Type B pancreatic cell (in vitro differentiated cells): ENCODE data around the gene KRT9. TPM values are rescaled to one million over a fixed set of nuclear protein-coding genes. Genes with fewer than 3 reads are reported as not detected.
"Not testable (repeated sequence)": the region's sequence is repeated elsewhere in the genome, so short reads cannot be mapped to it uniquely, and the experiment has no call there.

ENCODE experiments used
- DNase-seq: peaks from one replicate; pipeline ENCODE4 v3.0.0; 2021; ENCODE audit warnings: mixed read lengths; ENCODE audit not compliant: unreplicated experiment; ENCODE audit errors: extremely low spot score
- H3K27ac Mint-ChIP-seq: 2 replicates; pipeline ENCODE4 v1.8.0; 2021; ENCODE audit warnings: mild to moderate bottlenecking, mixed read lengths
- H3K27me3 Mint-ChIP-seq: 2 replicates; pipeline ENCODE4 v1.8.0; 2021; ENCODE audit warnings: mixed read lengths
- H3K36me3 Mint-ChIP-seq: 2 replicates; pipeline ENCODE4 v1.8.0; 2021; ENCODE audit warnings: mixed read lengths
- H3K4me1 Mint-ChIP-seq: one replicate; pipeline ENCODE4 v1.8.0; 2021; ENCODE audit warnings: mixed read lengths; ENCODE audit not compliant: unreplicated experiment
- H3K4me3 Mint-ChIP-seq: 2 replicates; pipeline ENCODE4 v1.8.0; 2021; ENCODE audit warnings: mild to moderate bottlenecking, mixed read lengths
- H3K9me3 Mint-ChIP-seq: 2 replicates; pipeline ENCODE4 v1.8.0; 2021; ENCODE audit warnings: mixed read lengths
- total RNA-seq: library from RNA; stranded (reverse); gene quantifications from 2 replicates; pipeline ENCODE4 v1.2.1, GENCODE V29; 2021; ENCODE audit warnings: low replicate concordance
- TF ChIP-seq, protein P1 (sequence below): fragments of 200-600 bp; sonication (generic); conservative IDR thresholded peaks from 2 replicates; pipeline ENCODE4 v1.5.0; 2021; ENCODE audit warnings: antibody characterized with exemption, mild to moderate bottlenecking

The KRT9 gene
- total RNA-seq, 1 donor from 2014 or later: 0.85 TPM

- no peak for DNase-seq
- TF ChIP-seq, protein P1, sequence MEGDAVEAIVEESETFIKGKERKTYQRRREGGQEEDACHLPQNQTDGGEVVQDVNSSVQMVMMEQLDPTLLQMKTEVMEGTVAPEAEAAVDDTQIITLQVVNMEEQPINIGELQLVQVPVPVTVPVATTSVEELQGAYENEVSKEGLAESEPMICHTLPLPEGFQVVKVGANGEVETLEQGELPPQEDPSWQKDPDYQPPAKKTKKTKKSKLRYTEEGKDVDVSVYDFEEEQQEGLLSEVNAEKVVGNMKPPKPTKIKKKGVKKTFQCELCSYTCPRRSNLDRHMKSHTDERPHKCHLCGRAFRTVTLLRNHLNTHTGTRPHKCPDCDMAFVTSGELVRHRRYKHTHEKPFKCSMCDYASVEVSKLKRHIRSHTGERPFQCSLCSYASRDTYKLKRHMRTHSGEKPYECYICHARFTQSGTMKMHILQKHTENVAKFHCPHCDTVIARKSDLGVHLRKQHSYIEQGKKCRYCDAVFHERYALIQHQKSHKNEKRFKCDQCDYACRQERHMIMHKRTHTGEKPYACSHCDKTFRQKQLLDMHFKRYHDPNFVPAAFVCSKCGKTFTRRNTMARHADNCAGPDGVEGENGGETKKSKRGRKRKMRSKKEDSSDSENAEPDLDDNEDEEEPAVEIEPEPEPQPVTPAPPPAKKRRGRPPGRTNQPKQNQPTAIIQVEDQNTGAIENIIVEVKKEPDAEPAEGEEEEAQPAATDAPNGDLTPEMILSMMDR: no peak
- Mint-ChIP-seq H3K27ac (no peak overlapping the region), H3K4me3 (no peak overlapping the region), H3K9me3 (no peaks in the 10 kb centered on the region), H3K27me3 (peaks cover 2% of the 10 kb centered on the region), H3K4me1 (no peaks in the 10 kb centered on the region), H3K36me3 (no peaks in the 10 kb centered on the region)
Observed at GRCh38 chr17:41592601-41593305, 20.9 kb upstream of the KRT9 start.

- no peaks in the 10 kb centered on the region for H3K9me3 Mint-ChIP-seq
- no peak overlapping the region for H3K27ac Mint-ChIP-seq
- DNase-seq: no peak
- H3K4me3 Mint-ChIP-seq: no peak overlapping the region
- no peaks in the 10 kb centered on the region for H3K36me3 Mint-ChIP-seq
- H3K27me3 Mint-ChIP-seq: peaks cover 2% of the 10 kb centered on the region
- H3K4me1 Mint-ChIP-seq: no peaks in the 10 kb centered on the region
- TF ChIP-seq, protein P1: no peak
Observed at GRCh38 chr17:41589301-41589700, 17.4 kb upstream of the KRT9 start.

DNA sequence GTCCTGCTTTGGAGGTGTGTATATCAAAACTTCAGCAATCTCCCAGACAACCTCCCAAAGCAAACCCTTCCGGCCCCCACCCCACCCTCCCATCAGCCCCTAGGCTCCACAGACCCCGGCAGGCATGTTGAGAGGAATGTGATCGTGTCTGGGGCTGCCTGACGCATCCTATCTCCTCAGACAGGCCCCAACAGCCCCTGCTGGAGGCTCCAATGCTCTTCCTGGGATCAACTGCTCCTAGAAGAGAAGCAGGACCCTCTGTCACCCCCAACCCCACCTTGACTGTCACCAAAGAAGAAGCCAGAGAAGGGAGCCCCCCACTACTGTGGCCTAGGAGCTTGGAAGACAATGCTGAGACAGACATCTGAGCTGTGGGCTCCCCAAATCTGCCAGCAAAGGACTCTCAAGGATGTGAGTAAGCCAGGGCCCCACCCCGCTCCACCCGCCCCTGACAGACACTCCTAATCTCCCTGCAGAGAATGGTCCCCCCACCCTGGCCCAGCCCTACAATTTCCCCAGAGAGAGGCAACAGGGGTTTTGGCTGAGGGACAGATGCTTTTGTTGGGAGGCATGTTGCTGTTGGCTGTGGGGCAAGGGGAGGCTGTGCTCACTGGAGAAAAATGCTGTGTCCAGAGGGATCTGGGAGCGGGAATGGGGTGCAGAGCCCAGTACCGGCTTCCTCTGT is 16.4 kb upstream of the KRT9 start:
- H3K4me3 Mint-ChIP-seq: no peak overlapping the region
- no peak for DNase-seq
- H3K27ac Mint-ChIP-seq: no peak overlapping the region
- no peaks in the 10 kb centered on the region for H3K36me3 Mint-ChIP-seq
- H3K4me1 Mint-ChIP-seq: no peaks in the 10 kb centered on the region
- H3K27me3 Mint-ChIP-seq: no peaks in the 10 kb centered on the region
- TF ChIP-seq, protein P1: no peak
- no peaks in the 10 kb centered on the region for H3K9me3 Mint-ChIP-seq

- peaks cover 5% of the 10 kb centered on the region for H3K9me3 Mint-ChIP-seq
- no peaks in the 10 kb centered on the region for H3K4me1 Mint-ChIP-seq
- H3K27me3 Mint-ChIP-seq: no peaks in the 10 kb centered on the region
- TF ChIP-seq, protein P1: no peak
- H3K4me3 Mint-ChIP-seq: no peak within 1 kb of the TSS
- H3K36me3 Mint-ChIP-seq: no peaks in the 10 kb centered on the region
- no peak for DNase-seq
- no peak within 1 kb of the TSS for H3K27ac Mint-ChIP-seq
Observed at GRCh38 chr17:41586863-41587495, 15.1 kb upstream of the KRT9 start, which contains the start of gene KRT14. KRT14 (minus strand) TSS chr17:41586895; CDS start chr17:41586834, 61 bp downstream.

GRCh38 chr17:41585301-41586056 is 13.6 kb upstream of the KRT9 start:
- no peak overlapping the region for H3K4me3 Mint-ChIP-seq
- no peak overlapping the region for H3K27ac Mint-ChIP-seq
- H3K9me3 Mint-ChIP-seq: peaks cover 5% of the 10 kb centered on the region
- H3K27me3 Mint-ChIP-seq: no peaks in the 10 kb centered on the region
- TF ChIP-seq, protein P1: no peak
- no peaks in the 10 kb centered on the region for H3K4me1 Mint-ChIP-seq
- DNase-seq: no peak
- no peaks in the 10 kb centered on the region for H3K36me3 Mint-ChIP-seq

- not testable (repeated sequence) for DNase-seq, H3K9me3 Mint-ChIP-seq, H3K4me1 Mint-ChIP-seq, H3K4me3 Mint-ChIP-seq, H3K27me3 Mint-ChIP-seq, H3K36me3 Mint-ChIP-seq, H3K27ac Mint-ChIP-seq
Observed at GRCh38 chr17:41584331-41584927, 12.6 kb upstream of the KRT9 start.
